K562 (cell line): Measurements from ENCODE around the gene INS. TPM values are rescaled to one million over a fixed set of nuclear protein-coding genes. Genes with fewer than 3 reads are reported as not detected.

Experiments used
- ATAC-seq: fragments of 200-7000 bp; cut with Tn5 transposase; 3 replicates; pipeline ENCODE4 v1.9.1; 2020; ENCODE audit warnings: moderate library complexity
- BruUV-seq: library from RNA; stranded (reverse); fragments of 400-500 nt; replicated peaks from 2 replicates; lab custom pipeline; 2021; lab: Mats Ljungman, UMichigan
- CTCF ChIA-PET: fragments of 300-600 bp; formaldehyde crosslinking; extraction: SDS; loops from one replicate; lab custom pipeline; 2021; ENCODE audit warnings: low intra/inter-chr PET ratio; lab: Yijun Ruan, JAX
- POLR2A ChIA-PET: fragments of 300-600, 350-650 bp; sonication (Branson Sonifier 250); formaldehyde crosslinking; extraction: SDS; loops from one replicate; lab custom pipeline; 2021; ENCODE audit warnings: antibody characterized with exemption, inconsistent platforms; lab: Yijun Ruan, JAX
- DNase-seq, 4 experiments: peaks; one replicate each; pipeline versions ENCODE4 v3.0.0 to v3.0.0-alpha.2; 2011 to 2018; ENCODE audit warnings: low spot score in 3 of 4, mixed read lengths in 3 of 4; ENCODE audit errors: extremely low read depth in 1 of 4
- FAIRE-seq: peaks from 2 replicates; lab custom pipeline; 2011; peaks lifted over from hg19 to GRCh38; lab: Jason Lieb, UNC
- H2AFZ ChIP-seq: 2 replicates; pipeline ENCODE4 v1.6.0; 2011; ENCODE audit warnings: low read depth, low read length, control low read depth, inconsistent platforms
- H3K27ac ChIP-seq: fragments of 200-600 bp; 3 replicates; pipeline ENCODE4 v1.8.0; 2011; ENCODE audit warnings: low read depth, mild to moderate bottlenecking, control low read depth, inconsistent platforms, low read length, moderate library complexity, mixed read lengths; ENCODE audit errors: extremely low read depth
- H3K27me3 ChIP-seq, 2 experiments: fragments of 300-600 bp in 1 of 2; 2 replicates in 1 of 2; 3 replicates in 1 of 2; pipeline versions ENCODE4 v1.6.0 to v1.8.0; 2011; ENCODE audit warnings: inconsistent platforms in 2 of 2, low read length in 2 of 2, mild to moderate bottlenecking in 1 of 2, mixed read lengths in 1 of 2, moderate library complexity in 1 of 2; ENCODE audit not compliant: control insufficient read depth in 2 of 2, insufficient read depth in 2 of 2
- H3K36me3 ChIP-seq: fragments of 300-600 bp; 3 replicates; pipeline ENCODE4 v1.8.0; 2011; ENCODE audit warnings: mild to moderate bottlenecking, low read length, inconsistent platforms; ENCODE audit not compliant: control insufficient read depth, insufficient read depth
- H3K4me1 ChIP-seq, 2 experiments: fragments of 200-600 bp in 1 of 2; replicated peaks in 1 of 2; 2 replicates in 1 of 2; 3 replicates in 1 of 2; pipeline versions ENCODE4 v1.5.1 to v1.8.0; 2011; ENCODE audit warnings: inconsistent platforms in 2 of 2, low read length in 2 of 2, mild to moderate bottlenecking in 1 of 2, mixed read lengths in 1 of 2, moderate library complexity in 1 of 2; ENCODE audit not compliant: control insufficient read depth in 2 of 2, insufficient read depth in 2 of 2
- H3K4me2 ChIP-seq: 2 replicates; pipeline ENCODE4 v1.6.1; 2011; ENCODE audit warnings: low read length, control low read depth, inconsistent platforms, mixed read lengths; ENCODE audit not compliant: insufficient read depth
- H3K4me3 ChIP-seq: fragments of 200-600 bp; sonication (generic), shearing (Covaris generic); 2 replicates; pipeline ENCODE4 v1.5.1; 2016; ENCODE audit warnings: control low read depth, inconsistent platforms
- H3K79me2 ChIP-seq: fragments of 200-600 bp; 3 replicates; pipeline ENCODE4 v1.8.0; 2011; ENCODE audit warnings: low read length, inconsistent platforms; ENCODE audit not compliant: control insufficient read depth, insufficient read depth
- H3K9ac ChIP-seq, 2 experiments: 2 replicates each; pipeline versions ENCODE4 v1.6.0 to v1.6.1; 2011; ENCODE audit warnings: low read depth in 2 of 2, low read length in 2 of 2, control low read depth in 1 of 2, inconsistent platforms in 1 of 2, mild to moderate bottlenecking in 1 of 2, mixed read lengths in 1 of 2; ENCODE audit not compliant: insufficient read depth in 1 of 2
- H3K9me1 ChIP-seq: one replicate; pipeline ENCODE4 v1.6.0; 2011; ENCODE audit warnings: inconsistent platforms, mild to moderate bottlenecking, low read length, moderate library complexity; ENCODE audit not compliant: control insufficient read depth, insufficient read depth
- H3K9me3 ChIP-seq: replicated peaks from 2 replicates; pipeline ENCODE4 v1.5.1; 2011; ENCODE audit warnings: low read depth, low read length, inconsistent platforms; ENCODE audit not compliant: control insufficient read depth, insufficient read depth
- H4K20me1 ChIP-seq: replicated peaks from 2 replicates; pipeline ENCODE4 v1.6.1; 2011; ENCODE audit warnings: low read length, inconsistent platforms, mixed read lengths; ENCODE audit not compliant: control insufficient read depth, insufficient read depth
- BCLAF1 ChIP-seq, 2 experiments: fragments of 450-650 bp in 1 of 2; IDR thresholded peaks; 2 replicates each; pipeline ENCODE4 v1.6.1; 2011 to 2017; ENCODE audit warnings: low read depth in 2 of 2, antibody characterized with exemption in 1 of 2, borderline replicate concordance in 1 of 2, low read length in 1 of 2, mild to moderate bottlenecking in 1 of 2, mixed read lengths in 1 of 2; ENCODE audit not compliant: control insufficient read depth in 1 of 2
- C11orf30 ChIP-seq: fragments of 450-650 bp; IDR thresholded peaks from 2 replicates; pipeline ENCODE4 v1.6.1; 2016; ENCODE audit warnings: low read depth, mild to moderate bottlenecking
- CUX1 ChIP-seq: fragments of 200-800 bp; sonication (Bioruptor generic); IDR thresholded peaks from 2 replicates; pipeline ENCODE4 v1.6.1; 2016; ENCODE audit warnings: missing genetic modification characterization, missing compliant biosample characterization
- FOXA1 ChIP-seq: fragments of 450-650 bp; IDR thresholded peaks from 2 replicates; pipeline ENCODE4 v1.6.1; 2016; ENCODE audit warnings: mild to moderate bottlenecking, borderline replicate concordance
- GATAD2A ChIP-seq: fragments of 450-650 bp; IDR thresholded peaks from 2 replicates; pipeline ENCODE4 v1.6.1; 2017
- GTF2E2 ChIP-seq: fragments of 200-800 bp; sonication (Bioruptor generic); IDR thresholded peaks from 2 replicates; pipeline ENCODE4 v1.6.1; 2016; ENCODE audit warnings: missing genetic modification characterization, missing compliant biosample characterization
- MBD1 ChIP-seq: fragments of 250-450 bp; sonication (Bioruptor Pico); IDR thresholded peaks from 2 replicates; pipeline ENCODE4 v1.8.0; 2022; ENCODE audit warnings: inconsistent platforms
- NR1H2 ChIP-seq: sonication (generic); formaldehyde crosslinking; IDR thresholded peaks from 2 replicates; pipeline ENCODE4 v1.4.0; 2020; ENCODE audit warnings: mild to moderate bottlenecking, missing genetic modification reagents
- RB1 ChIP-seq: fragments of 450-650 bp; IDR thresholded peaks from 2 replicates; pipeline ENCODE4 v1.6.1; 2017; ENCODE audit warnings: low read depth, mild to moderate bottlenecking
- TBL1XR1 ChIP-seq, 2 experiments: IDR thresholded peaks; 2 replicates each; pipeline ENCODE4 v1.6.1; 2012; ENCODE audit warnings: improper control_type of control experiment in 2 of 2, low read length in 2 of 2, mild to moderate bottlenecking in 1 of 2
- WGBS: fragments of 100-300 bp; shearing (Covaris generic); methylation state at CpG from one replicate; pipeline ENCODE4 v1.1.6; 2016; ENCODE audit warnings: low coverage, mixed read lengths; ENCODE audit not compliant: insufficient coverage; ENCODE audit errors: missing lambda C conversion rate; 5-methylcytosine and 5-hydroxymethylcytosine counted together
- in situ Hi-C: fragments of 300-500 bp; cut with MboI; formaldehyde crosslinking; loops from 4 replicates; pipeline ENCODE4 v1.15.0; 2018; ENCODE audit warnings: inconsistent platforms, mixed read lengths
- intact Hi-C: fragments of 100-400 bp; cut with micrococcal nuclease; formaldehyde crosslinking; loops from 2 replicates; pipeline ENCODE4 v1.14.2; 2022
- polyA plus RNA-seq, 8 experiments: library from polyadenylated mRNA; depleted of rRNA in 4 of 8; stranded (reverse) in 5 of 8; unstranded in 3 of 8; fragments of >200 nt; fragmentation: Nextera tagmentation in 2 of 8; fragmentation: Illumina TruSeq in 1 of 8; extraction: Ambion mirVana in 2 of 8; extraction: Trizol in 1 of 8; gene quantifications; 2 replicates each; pipeline versions ENCODE4 v1.2.1 to v1.2.3, GENCODE V29; 2011 to 2014; ENCODE audit warnings: inconsistent platforms in 1 of 8, missing spikeins in 1 of 8
- total RNA-seq, 7 experiments: library from RNA; depleted of rRNA in 6 of 7; stranded (reverse); fragments of >200 nt in 6 of 7; fragmentation: Illumina TruSeq in 2 of 7; extraction: Trizol in 2 of 7; gene quantifications; 2 replicates each; pipeline versions ENCODE4 v1.2.1 to v1.2.3, GENCODE V29; 2011 to 2021; ENCODE audit warnings: low replicate concordance in 1 of 7

INS gene
- total and polyA plus RNA-seq, 9 of the 15 experiments (the other 6 are each of a cell fraction or from before 2014, with no cell fraction given): not detected

DNA sequence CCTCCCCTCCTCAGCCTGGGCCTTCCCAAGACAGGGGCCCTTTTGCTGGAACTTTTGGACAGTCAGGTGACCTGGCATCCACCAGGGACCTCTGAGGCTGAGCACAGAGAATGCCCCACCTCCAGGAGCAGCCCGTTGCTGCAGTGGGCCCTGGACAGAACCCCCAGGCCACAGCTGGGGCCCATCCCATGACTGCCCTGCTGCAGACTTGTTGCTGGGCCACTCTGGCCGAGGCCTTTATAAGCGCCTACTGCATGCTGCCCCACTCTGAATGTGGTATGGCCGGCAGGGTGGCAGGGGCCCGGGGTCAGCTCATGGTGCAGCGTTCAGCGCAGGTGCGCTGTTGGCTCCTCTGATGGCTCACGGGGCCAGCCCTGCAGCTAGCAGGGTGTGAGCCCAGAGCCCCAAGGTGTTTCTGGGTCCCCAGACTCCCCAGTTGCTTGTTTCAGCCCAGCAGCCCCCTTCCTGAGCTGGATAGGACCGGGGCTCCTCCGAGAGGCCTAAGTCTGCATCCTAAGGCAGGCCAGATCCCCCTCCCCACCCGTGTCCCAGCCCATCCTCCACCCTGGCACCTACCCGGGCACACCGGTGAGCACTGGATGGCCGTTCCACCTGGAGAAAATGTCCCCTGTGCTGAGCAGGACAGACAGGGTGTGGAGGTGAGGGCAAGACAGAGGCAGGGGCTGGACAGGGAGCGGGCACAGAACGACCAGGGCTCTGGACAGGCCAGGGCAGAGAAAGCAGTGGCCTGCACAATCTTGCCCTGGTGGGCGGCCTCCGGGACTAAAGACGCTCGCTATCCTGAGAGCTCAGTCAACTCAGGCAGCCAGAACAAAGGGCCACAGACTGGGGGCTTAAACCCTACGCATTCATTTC lies 38.7 kb upstream of the INS start:
- Histone ChIP-seq H3K27me3 (peaks cover 0 to 26% of the 10 kb centered on the region in 2 experiments; a peak in 2 of 5 replicates), H3K79me2 (no peaks in the 10 kb centered on the region), H3K27ac (no peak overlapping the region), H3K4me1 (peaks cover 0 to 71% of the 10 kb centered on the region in 2 experiments; a peak in 2 of 5 replicates), H3K4me2 (no peak overlapping the region), H3K9me3 (no peaks in the 10 kb centered on the region), H4K20me1 (peaks cover 1% of the 10 kb centered on the region), H3K36me3 (no peaks in the 10 kb centered on the region), H2AFZ (no peak overlapping the region), H3K9me1 (no peaks in the 10 kb centered on the region), H3K9ac (no peak overlapping the region), H3K4me3 (no peak overlapping the region)
- ATAC-seq (no peak), DNase-seq (no peak), FAIRE-seq (no peak)
- CTCF ChIA-PET: interaction anchor here (0.8 to 3.2 kb wide), 2 partner anchors 94 to 220 kb away, joined by 6 to 41 read pairs; no protein-coding TSS in a partner anchor
- 3% methylated on average over 20 of the region's 22 CpGs for WGBS
- intact Hi-C loops (loop anchor here (10.0 kb wide), 1 partner anchor 335 kb away; no protein-coding TSS in a partner anchor), in situ Hi-C loops (loop anchor here (5.0 to 10.0 kb wide), 3 partner anchors 98 to 315 kb away; no protein-coding TSS in a partner anchor)
- POLR2A ChIA-PET: interaction anchor here (1.0 to 1.3 kb wide), 3 partner anchors 12 to 221 kb away, joined by 3 to 5 read pairs (median 4); no protein-coding TSS in a partner anchor
- BruUV-seq: no TSS peak
- TF ChIP-seq TBL1XR1 (IDR thresholded peaks at IDR 0.05; ENCODE audit: low read length in 2 of 2): no peak
- no peak for TF ChIP-seq GATAD2A
- TF ChIP-seq MBD1 (CRISPR knock-in tag): no peak
- no peak for TF ChIP-seq FOXA1
- TF ChIP-seq BCLAF1 (IDR thresholded peaks at IDR 0.05; ENCODE audit: borderline replicate concordance in 1 of 2, control insufficient read depth in 1 of 2, low read depth in 2 of 2, low read length in 1 of 2): no peak
- TF ChIP-seq C11orf30: no peak
- no peak for TF ChIP-seq NR1H2 (CRISPR knock-in tag)
- TF ChIP-seq CUX1 (CRISPR knock-in tag): no peak
- no peak for TF ChIP-seq GTF2E2 (tag)
- no peak for TF ChIP-seq RB1
